MM.1S (cell line): Measurements from ENCODE around the gene PRRX2.

Source experiments
- EZH2 ChIP-seq: fragments of 300-600 bp; sonication (generic); optimal IDR thresholded peaks from 2 replicates; pipeline ENCODE3; 2017; ENCODE audit warnings: low read depth, mild to moderate bottlenecking, antibody characterized with exemption, low read length, mixed read lengths
- EZH2phosphoT487 ChIP-seq: fragments of 300-600 bp; sonication (generic); IDR thresholded peaks from 2 replicates; pipeline ENCODE4 v1.6.1; 2018; ENCODE audit warnings: antibody characterized with exemption, low read length
- TF ChIP-seq, protein P1 (sequence below): fragments of 300-600 bp; sonication (generic); IDR thresholded peaks from 2 replicates; pipeline ENCODE4 v1.5.1; 2016; ENCODE audit warnings: antibody characterized with exemption, low read length, mixed read lengths

DNA sequence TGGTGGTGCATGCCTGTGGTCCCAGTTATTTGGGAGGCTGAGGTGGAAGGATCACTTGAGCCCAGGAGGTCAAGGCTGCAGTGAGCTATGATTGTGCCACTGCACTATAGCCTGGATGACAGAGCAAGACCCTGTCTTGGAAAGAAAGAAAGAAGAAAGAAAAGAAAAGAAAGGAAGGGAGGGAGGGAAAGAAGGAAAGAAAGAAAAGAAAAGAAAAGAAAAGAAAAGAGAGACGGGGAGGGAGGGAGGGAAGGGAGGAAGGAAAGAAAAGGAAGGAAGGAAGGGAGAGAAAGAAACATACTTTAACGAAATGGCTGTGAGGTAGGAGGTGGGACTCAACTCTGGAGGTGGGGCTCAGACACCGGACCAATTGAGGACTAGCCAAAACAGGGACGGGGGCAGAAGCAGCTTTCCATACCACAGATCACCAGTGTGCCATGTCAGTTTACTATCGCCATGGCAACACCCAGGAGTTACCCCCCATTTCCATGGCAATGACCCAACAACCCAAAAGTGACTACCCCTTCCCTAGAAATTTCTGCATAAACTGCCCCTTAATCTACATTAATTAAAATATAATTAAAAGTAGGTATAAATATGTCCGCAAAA is 66.1 kb downstream of the PRRX2 start:
- TF ChIP-seq, protein P1, sequence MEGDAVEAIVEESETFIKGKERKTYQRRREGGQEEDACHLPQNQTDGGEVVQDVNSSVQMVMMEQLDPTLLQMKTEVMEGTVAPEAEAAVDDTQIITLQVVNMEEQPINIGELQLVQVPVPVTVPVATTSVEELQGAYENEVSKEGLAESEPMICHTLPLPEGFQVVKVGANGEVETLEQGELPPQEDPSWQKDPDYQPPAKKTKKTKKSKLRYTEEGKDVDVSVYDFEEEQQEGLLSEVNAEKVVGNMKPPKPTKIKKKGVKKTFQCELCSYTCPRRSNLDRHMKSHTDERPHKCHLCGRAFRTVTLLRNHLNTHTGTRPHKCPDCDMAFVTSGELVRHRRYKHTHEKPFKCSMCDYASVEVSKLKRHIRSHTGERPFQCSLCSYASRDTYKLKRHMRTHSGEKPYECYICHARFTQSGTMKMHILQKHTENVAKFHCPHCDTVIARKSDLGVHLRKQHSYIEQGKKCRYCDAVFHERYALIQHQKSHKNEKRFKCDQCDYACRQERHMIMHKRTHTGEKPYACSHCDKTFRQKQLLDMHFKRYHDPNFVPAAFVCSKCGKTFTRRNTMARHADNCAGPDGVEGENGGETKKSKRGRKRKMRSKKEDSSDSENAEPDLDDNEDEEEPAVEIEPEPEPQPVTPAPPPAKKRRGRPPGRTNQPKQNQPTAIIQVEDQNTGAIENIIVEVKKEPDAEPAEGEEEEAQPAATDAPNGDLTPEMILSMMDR, result no peak
- TF ChIP-seq EZH2, result no peak
- TF ChIP-seq EZH2phosphoT487, result no peak
